ENCODE data around the gene DUXB.

The DUXB gene, protein sequence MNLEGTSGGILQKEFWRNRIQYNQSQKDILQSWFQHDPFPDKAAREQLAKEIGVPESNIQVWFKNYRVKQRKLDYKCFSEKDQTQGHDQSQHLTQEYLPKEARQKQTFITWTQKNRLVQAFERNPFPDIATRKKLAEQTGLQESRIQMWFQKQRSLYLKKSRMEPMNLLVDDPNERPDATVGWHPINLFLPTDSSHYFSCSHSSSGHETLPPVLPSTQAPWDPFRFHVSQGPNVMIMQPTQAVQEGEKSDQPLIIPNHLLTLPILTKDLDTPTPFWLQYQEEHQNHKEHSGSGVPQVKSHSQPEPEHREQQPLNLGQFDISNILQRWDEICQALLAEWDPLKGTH

DNA sequence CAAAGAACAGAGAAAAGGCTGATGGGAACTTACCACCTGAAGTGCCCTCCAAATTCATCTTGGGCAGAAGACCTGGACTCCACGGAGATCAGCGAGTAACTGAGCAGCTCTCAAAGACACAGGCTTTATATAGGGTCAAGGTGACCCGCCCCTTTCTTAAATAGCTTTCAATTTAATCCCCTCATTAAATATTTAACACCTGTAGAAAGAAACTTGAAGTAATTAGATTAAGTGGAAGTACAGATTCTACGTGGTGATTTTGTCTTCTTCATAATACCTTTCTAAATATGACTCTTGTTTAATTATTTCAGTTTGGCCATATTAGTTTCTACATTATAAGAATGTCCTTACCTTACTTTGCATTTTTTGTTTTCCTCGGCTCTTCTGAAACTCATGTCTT, at the start of gene DUXB:
DUXB (minus strand) TSS at position 101 of the 400 bp plus-strand sequence; CDS start at position 58, 43 bp downstream.
- DNase-seq, result no peak

DNA sequence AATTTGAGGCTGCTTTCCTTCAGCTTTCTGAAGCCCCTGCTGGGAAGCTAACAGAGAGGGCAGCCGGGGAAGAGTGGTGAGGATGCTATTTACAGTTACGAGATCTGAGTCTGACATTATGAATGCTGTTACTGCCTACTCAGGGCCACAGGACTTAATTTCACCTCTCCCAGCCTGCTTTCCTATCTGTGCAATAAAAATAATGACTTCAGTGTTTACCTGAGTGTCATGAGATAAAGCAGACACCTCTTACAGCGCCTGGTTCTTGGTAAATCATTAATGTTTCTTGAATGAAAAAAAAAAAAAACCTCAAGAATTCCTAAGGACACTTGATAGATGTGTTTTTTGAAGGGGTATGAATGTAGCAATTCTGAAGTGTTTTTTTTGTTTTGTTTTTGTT, 49.3 kb upstream of the DUXB start:
- DNase-seq, result no peak

DNA sequence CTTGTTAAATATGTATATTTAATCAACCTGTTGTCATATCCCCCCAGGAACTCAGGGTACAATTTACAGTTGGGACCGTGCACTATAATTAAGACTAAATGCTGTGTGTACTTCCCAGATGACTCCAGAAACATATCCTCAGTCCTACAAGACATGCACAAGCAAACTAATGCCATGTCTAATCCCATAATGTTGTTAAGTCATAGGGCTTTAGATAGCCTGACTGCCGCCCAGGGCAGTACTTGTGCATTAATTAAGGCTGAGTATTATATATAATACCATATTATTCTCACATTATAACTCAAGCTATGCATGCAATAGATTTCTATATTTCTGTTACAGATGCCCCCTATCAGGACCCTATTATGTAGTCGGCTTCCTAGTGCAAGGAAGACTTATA, 45.1 kb upstream of the DUXB start:
- no peak for DNase-seq

DNA sequence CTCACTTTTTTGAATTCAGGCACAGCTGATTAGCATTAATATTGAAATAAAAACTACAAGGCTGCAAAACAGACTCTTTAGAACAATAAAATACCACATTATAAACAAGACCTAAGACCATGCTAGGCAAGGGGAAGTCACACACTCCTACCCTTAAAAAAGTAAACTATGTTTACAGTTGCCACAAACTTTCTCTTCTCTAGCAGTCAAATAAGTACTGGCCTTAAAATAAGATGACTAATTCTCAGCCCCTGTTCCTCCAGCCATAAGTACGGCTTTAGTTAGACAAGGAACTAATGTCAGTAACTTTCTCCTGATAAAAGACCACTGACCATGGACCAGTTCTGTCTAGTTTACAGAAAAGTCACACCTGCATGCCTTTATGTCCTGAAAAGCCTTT, 44.6 kb upstream of the DUXB start:
- DNase-seq, result no peak

DNA sequence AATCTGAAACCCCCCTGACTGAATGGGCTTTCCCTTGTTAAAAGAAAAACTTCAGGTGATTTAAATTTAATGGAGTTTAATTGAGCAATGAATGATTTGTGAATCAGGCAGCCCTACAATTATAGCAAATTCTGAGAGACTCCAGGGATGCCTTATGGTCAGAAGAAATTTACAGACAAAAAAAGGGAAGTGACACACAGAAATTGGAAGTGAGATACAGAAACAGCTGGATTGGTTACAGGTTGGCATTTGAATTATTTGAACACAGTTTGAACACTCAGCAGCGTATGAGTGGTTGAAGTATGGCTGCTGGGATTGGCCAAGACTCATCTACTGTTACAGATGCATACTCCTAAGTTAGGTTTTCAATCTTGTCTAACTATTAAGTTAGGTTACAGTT, 44.0 kb upstream of the DUXB start:
- no peak for DNase-seq

DNA sequence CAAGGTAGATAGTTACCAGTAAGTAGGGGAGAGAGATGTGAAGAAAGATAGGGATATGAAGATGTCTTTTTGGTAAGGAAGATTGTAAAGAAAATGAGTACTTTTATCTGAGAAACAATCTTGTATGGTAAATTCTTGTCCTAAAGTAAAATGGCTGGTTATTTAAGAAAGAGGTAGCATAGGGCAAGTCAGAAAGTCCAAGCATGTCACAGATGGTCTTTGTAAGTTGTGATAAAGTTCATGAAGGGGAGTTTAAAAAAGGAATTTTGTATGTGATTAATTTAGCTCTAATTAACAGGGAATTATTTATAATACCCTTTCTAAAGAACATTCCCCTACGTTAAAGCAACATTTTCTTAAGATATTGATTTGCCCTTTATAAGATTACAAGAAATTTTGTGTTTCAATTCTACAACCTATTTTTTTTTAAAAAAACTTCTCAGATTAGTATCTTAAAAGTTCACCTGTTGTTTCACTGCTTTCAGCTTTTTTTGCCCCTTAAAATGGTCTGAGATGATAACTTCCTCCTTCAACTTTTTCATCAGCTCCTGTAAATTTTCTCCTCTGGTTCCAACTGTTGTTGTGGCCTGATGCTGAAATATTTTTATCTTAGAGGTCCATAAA, 41.3 kb upstream of the DUXB start:
- DNase-seq, result no peak

DNA sequence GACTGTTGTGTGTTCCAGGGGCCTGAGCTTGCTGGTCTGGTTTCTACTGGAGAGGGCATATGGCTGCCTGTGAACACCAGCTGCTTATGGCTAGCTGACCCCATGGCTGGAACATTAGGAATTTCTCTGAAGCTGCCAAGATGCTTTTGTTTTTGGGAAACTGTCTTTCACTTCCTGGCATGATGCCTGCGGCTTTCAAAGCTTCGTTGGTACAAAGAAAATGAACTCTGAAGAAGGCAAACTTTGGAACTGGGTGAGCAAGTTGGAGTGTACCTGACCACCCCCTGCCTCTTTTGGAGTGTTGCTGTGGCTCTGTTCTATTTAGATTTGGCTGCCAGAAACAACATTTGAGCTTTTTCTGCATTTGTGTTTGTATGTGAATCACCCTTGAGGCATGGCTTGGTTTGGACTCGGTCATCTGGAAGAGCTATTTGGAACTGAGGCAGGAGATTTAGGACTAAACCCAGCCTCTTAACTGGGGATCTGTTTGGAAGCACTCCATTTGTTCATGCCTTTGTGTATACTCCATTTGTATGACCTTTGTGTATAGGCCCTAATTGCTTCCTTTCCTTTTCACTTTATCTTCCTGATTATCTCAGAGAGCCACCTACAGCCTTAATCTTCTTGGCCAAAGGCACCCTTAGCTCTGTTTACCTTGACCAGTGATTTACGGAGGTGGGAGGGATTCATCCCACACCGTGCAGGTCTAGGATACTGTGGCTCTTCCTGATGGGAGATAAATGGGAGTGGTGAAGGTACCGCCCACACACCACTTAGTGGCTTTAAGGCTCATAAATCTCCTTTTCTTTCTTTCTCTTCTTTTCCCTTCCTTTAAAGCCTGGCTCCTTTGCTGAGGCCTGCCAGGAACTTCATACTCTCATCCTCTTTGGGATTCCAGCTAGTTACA, 32.3 kb upstream of the DUXB start:
- no peak for DNase-seq

DNA sequence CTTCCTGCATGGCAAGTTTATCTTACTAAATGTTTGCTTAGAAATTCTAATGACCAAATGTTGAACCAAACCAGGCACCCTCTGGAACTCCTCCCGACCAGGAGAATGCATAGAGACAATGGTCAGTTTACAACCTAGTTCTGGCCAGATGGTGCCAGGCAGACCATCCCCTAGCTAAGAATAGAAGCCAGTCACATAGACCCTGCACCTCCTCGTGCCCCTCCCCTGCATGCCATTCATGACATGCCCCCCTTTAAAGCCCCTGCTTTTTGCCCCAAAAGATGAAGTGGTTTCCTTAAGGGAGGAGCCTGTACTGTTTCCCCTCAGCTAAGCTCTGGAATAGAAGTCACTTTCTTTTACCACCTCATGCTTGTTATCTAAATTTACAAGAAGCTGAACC, 31.6 kb upstream of the DUXB start:
- DNase-seq, result no peak

DNA sequence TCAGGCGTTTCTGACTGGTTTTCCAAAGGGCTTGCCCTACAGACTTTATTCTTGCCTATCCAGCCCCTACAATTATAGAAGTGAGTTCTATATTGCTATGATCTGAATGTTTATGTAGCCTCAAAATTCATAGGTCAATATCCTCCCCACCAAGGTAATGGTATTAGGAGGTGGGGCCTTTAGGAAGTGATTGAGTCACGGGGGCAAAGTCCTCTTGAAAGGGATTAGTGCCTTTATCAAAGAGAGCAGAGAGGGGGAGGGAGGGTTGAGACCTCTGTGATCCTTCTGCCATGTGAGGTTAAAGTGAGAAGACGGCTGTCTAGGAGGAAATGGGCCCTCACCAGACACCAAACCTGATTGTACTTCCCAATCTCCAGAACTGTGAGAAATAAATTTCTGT, 26.0 kb upstream of the DUXB start:
- DNase-seq, result no peak

DNA sequence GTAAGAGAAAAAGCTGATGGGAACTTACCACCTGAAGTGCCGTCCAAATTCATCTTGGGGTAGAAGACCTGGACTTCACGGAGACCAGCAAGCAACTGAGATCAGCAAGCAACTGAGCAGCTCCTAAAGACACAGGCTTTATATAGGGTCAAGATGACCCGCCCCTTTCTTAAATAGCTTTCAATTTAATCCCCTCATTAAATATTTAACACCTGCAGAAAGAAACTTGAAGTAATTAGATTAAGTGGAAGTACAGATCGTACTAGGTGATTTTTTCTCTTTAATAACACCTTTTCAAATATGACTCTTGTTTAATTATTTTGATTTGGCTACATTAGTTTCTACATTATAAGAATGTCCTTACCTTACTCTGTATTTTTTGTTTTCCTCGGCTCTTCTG, 25.1 kb upstream of the DUXB start, which contains the start of gene CPHXL:
CPHXL (minus strand) TSS at position 101 of the 400 bp plus-strand sequence; CDS start at position 53, 48 bp downstream.
- no peak for DNase-seq

DNA sequence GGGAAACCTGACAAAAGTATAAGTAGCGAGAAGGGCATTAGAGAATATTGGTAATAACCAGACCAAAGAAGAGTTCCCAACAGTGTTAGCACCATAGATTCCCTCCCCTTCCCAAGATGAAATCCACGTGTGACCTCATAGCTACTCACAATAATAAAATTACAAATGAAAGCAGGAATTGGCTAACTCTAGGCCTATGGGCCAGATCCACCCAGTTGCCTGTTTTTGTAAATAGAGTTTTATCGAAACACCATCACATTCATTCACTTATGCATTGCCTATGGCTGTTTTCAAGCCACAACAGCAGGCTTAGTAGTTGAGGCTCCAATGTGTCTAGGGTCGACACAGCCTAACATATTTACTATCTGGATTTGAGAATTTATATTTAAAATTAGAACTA, 17.2 kb upstream of the DUXB start:
- no peak for DNase-seq

DNA sequence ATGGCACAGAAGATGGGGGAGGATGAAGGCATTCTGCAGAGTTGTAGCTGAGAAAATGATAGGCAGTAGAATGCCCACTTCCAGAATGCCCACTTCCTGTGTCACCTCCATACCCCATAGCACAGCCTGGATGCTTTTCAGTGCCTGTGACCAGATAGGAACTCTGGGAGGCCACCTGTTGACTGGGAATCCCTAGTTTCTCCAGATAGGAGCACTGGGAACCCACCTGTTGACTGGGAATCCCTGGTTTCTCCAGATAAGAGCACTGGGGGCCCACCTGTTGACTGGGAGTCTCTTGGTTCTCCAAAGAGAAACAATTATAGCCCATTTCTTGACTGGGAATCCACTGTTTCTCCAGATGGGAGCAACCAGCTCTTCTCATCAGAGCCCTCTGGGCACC, 13.4 kb upstream of the DUXB start:
- DNase-seq, result no peak

DNA sequence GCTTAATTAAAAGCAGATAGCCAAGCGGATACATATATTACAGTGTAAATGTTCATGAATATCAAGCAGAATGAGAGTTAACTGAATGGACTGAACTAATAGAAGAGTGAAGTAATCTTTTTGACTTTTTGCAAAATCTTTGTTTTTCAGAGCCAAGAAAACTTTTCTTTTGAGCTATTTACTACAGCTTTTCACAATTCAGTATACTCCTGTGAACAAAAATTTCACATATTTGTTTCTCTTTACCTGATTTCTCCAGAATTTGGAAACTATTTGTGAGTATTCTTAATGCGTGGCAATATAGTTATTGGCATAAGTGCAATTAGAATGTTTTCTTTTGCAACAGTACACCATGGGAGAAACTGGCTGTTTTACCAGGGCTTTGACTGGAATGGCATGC, 9.1 kb upstream of the DUXB start:
- no peak for DNase-seq

DNA sequence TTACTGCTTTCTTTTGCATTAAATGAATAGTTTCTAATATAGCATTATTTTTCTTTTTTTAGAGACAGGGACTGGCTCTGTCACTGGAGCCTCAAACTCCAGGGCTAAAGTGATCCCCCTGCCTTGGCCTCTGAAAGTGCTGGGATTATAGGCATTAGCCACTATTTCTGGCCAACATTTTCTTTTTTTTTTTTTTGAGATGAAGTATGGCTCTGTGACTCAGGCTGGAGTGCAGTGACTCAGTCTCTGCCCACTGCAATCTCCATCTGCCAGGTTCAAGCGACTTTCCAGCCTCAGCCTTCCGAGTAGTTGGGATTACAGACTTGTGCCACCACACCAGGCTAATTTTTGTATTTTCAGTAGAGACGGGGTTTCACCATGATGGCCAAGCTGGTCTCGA, 2.0 kb upstream of the DUXB start:
- DNase-seq, result no peak

DNA sequence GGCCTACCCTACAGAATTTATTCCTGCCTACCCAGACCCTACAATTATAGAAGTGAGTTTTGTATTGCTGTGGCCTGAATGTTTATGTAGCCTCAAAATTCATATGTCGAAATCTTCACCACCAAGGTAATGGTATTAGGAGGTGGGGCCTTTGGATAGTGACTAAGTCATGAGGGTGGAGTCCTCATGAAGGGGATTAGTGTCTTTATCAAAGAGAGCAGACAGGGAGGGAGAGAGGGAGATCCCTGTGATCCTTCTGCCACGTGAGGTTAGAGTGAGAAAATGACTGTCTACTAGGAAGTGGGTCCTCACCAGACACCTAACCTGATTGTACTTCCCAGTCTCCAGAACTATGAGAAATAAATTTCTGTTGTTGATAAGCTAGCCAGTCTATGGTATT, 981 bp upstream of the DUXB start:
- no peak for DNase-seq

DNA sequence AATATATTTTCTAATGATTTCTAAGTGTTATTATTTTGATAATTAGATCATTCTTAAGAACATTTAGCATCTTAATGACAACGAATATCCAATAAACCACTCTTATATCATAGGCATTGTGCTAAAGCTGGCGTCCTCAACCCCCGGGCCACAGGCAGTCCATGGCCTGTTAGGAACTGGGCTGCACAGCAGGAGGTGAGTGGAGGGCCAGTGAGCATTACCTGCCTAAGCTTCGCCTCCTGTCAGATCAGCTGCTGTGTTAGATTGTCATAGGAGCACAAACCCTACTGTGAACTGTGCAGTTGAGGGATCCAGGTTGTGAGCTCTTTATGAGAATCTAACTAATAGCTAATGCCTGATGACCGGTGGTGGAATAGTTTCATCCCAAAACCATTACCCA, 3.7 kb downstream of the DUXB start:
- no peak for DNase-seq

DNA sequence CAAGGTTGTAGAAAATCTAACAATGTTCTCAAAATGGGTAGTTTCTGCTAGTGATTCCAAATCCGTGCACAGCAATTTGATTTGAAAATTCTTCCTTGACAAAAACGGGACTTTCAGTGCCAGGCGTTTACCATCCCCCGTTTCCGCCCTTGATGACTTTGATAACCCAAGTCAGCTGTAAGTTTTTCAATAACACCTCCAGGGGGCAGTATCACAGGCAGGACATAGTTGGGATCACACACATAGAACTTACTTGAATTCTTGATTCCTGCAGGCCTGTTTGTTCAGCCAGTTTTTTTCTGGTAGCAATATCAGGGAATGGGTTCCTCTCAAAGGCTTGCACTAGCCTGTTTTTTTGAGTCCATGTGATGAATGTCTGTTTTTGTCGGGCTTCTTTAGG, 5.6 kb downstream of the DUXB start:
- no peak for DNase-seq

DNA sequence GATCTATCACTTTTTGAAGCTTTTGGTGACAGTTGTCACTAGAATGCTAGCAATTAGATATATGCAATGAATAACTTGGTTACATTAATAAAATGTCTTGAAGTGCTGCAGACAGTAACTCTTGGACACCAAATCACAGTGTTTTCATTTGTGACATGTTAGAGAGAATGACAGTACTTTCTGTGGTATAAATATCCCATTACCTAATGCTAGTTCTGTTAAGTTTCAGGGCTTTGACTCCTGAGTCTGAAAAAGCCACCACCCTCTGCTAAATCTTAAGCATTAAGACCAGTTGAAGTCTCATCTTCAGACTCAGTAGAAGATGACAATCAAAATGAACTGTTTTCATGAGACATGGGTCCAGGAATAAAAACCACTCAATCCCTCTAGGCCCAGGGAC, 13.9 kb downstream of the DUXB start:
- no peak for DNase-seq

DNA sequence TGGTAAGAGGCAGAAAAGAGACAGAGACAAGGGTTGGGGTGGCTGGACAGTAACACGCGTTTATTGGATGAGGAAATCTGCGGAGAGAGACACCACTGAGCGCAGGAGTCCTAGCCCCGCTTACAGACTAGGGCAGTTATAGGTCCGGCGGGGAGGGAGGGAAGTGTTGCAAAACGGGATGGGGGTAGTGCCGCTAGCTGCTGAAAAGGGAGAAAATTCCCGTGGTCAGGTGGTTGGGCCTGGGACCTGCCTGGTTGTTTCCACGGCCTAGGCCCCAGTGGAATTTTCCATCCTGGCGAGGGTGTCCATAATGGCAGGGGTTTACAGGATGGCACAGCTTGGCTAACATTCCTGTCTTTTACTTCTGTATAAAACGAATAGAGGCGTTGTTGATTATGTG, 19.0 kb downstream of the DUXB start:
- DNase-seq, result no peak

DNA sequence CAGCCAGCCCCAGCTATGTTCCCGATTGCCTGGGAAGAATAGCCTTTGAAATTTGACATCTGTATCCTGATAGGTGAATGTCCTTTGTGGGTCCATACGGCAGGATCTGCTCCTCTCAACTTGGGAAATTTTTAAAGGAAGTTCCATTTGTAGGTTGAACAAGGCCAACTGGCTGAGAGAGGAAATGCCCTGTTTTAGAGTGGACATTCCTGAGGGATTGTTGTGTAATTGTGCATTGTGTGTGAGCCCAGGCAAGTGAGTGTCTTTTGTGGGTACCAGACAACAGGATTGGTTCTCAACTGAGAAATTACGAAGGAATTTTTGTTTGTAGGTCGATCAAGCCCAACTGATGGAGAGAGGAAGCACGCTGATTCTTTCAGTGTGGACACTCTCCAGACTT, 21.9 kb downstream of the DUXB start:
- DNase-seq, result no peak

DNA sequence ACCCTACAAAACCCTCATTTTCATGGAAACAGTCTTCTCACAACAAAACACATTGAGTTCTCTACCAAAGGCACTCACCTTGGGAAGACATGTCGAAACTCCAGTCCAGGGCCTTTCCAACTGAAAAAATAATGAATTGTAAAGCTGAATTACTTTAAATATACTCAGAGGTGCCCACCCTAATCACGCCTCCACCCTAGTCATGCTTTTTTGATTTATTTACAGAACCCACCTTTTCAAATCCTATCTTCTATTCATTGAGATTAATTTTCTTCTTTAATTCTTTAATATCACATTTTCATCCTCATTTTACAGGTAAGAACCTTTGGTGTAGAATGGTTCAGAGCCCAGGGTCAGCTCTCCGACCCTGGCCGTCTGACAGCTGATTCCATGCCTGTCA, 24.4 kb downstream of the DUXB start, which contains the start of gene CPHXL2:
CPHXL2 (minus strand) TSS at position 101 of the 400 bp plus-strand sequence; CDS start at position 91, 10 bp downstream.
- DNase-seq, result no peak

DNA sequence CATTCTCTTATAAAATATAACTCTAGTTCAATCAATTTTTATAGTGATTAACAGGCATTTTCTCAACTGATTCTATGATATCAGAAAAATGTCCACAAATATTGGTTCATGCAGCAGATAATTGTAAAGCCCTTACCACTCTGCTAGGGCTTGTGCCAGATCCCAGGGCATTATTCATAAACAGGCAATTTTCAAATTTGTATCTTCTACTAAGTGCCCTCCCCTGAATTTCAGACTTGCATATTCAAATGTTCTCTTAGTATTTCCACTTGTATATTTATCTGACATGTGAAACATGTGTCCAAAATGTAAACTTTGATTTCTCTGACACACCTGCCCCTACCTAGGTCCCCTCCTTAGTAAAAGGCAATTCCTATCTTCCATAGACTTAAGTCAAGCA, 33.8 kb downstream of the DUXB start:
- DNase-seq, result no peak

DNA sequence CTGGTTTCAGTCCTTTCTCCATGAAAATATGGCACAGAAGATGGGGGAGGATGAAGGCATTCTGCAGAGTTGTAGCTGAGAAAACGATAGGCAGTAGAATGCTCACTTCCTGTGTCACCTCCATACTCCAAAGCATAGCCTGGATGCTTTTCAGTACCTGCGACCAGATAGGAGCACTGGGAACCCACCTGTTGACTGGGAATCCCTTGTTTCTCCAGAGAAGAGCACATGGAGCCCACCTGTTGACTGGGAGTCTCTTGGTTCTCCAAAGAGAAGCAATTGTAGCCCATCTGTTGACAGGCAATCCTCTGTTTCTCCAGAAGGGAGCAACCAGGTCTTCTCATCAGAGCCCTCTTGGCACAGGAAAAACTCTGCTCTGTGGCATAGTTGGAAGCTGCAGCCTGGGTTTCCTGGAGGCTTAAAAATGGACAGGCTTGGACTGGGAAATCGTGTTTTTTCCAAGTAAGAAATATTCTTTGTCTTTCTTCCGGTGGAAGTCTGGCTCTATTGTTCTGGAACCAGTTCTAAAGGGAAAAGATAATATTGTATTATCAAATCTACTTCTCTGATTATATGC, 40.4 kb downstream of the DUXB start:
- no peak for DNase-seq

Measured in activated CD4-positive, alpha-beta T cell treated with anti-CD3 and anti-CD28 coated beads, Interleukin-2, amount 50 U/mL, for 1 hour (primary cell).